NCI-H1105 (cell line): ENCODE measurements around the gene CSAD.
"Not testable (repeated sequence)": the region's sequence is repeated elsewhere in the genome, so short reads cannot be mapped to it uniquely, and the experiment has no call there.

ENCODE experiments used
- DNase-seq: peaks from one replicate; lab custom pipeline; 2025; lab: John Stamatoyannopoulos, UW

Gene CSAD

GRCh38 chr12:53145383-53146260, 35.1 kb downstream of the CSAD start:
- no peak for DNase-seq

- no peak for DNase-seq
These were observed 37.4 kb downstream of the CSAD start for GRCh38 chr12:53143355-53143754.

DNA sequence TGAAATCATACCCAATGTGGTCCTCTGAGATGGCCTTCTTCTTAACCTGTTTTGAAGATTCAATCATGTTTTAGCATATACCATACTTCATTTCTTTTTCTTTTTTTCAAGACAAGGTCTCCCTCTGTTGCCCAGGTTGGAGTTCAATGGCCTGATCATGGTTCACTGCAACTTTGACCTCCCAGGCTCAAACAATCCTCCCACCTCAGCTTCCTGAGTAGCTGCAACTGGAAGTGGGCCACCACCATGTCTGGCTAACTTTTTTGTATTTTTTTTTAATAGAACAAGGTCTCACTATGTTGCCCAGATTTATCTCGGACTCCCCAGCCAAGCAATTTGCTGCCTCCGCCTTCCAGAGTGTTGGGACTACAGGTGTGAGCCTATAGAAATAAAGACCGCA, 47.0 kb downstream of the CSAD start:
- DNase-seq = no peak

GRCh38 chr12:53131844-53132243, 48.9 kb downstream of the CSAD start:
- DNase-seq = no peak

DNA sequence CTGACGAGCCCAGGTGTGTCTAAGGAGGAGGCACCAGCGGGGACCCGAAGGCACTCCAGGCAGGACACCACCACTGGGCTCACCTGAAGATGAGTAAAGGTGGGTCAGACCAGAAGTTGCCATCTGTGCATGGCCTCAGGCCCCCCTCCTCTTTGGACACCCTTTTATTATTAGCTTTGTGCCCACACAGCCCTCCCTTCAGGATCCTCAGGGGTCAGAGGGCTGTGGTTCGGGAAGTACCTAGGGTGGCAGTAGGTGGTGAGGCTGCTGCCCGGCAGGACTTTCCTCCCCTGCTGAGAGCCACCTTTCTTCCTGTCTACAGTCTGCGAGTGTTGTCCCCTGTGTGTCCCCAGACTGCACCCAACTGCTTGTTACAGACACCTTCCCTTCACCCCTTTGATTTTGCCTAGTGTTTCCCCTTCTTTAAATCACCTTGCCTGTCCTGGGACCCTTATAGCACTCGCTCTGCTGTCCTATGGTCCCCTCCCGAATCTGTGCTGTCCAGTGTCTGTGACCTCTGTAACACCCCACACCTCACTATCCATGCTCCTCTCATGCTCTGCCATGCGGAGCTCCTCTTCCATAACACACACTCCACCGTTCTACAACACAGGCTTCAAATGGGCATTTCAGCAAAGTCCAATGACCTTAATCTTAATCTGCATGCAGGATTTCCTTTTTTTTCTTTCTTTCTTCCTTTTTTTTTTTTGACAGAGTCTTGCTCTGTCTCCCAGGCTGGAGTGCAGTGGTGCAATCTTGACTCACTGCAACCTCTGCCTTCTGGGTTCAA, 51.8 kb downstream of the CSAD start:
- DNase-seq = no peak

- no peak for DNase-seq
These were observed 53.6 kb downstream of the CSAD start for GRCh38 chr12:53127169-53127568.

- no peak for DNase-seq
These were observed 56.4 kb downstream of the CSAD start for GRCh38 chr12:53124352-53124723.

- no peak for DNase-seq
These were observed 57.0 kb downstream of the CSAD start for GRCh38 chr12:53123578-53124351.

DNA sequence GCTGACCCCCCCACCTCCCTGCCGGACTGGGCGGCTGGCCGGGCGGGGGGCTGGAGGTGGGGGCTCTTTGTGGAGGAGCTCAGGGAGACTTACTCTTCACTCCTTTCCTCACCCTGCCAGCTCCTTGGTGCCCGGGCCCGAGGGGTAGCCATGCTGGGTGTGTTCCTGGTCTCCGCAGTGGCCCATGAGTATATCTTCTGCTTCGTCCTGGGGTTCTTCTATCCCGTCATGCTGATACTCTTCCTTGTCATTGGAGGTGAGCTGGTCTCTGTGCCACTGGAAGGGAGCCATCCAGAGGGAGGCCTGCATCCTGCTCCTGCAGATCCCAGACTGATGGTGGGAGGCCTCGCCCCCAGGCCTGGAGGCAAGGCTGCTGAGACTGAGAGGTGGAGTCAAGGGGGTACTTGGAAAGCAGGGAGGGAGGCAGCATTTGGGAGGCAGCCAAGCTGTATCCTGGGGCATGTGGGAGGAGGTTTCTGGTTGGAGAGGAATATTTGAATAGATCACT, 57.7 kb downstream of the CSAD start:
- DNase-seq = no peak

DNA sequence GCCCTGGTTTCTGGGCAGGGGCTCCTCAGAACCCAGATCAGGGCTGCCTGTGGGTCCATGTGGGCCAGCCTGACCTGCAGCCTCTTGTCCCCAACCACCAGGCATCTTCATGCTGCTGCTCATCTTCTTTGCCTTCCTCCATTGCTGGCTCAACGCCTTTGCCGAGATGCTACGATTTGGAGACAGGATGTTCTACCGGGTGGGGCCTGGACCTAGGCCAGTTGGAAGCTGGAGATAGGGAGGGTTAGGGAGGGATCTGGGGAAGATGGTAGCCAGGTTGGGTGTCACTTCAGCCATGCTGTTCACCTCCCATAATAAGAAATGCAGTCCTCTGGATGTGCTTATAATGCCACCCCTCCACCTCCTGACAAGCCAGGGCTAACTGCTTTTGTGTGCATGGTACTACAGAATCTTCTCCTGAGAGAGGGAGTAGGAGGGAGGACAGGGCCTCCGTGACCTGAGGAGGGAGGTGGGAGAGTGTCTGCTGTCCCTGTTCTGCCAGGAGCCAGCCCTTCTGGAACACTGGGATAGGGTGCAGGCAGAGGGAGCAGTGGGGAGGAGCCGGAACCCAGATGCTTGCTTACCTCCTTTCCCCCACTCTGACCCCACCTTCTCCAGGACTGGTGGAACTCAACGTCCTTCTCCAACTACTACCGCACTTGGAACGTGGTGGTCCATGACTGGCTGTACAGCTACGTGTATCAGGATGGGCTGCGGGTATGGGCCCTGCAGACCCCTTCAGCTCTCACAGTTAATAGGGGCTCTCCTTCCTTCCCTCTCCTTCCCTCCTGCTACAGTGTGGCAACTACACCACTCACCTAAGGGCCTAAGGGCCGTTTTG, 59.8 kb downstream of the CSAD start:
- DNase-seq = no peak

- no peak for DNase-seq
These were observed 61.9 kb downstream of the CSAD start for GRCh38 chr12:53118751-53119300.

GRCh38 chr12:53115891-53116648, 64.7 kb downstream of the CSAD start:
- DNase-seq = no peak

DNA sequence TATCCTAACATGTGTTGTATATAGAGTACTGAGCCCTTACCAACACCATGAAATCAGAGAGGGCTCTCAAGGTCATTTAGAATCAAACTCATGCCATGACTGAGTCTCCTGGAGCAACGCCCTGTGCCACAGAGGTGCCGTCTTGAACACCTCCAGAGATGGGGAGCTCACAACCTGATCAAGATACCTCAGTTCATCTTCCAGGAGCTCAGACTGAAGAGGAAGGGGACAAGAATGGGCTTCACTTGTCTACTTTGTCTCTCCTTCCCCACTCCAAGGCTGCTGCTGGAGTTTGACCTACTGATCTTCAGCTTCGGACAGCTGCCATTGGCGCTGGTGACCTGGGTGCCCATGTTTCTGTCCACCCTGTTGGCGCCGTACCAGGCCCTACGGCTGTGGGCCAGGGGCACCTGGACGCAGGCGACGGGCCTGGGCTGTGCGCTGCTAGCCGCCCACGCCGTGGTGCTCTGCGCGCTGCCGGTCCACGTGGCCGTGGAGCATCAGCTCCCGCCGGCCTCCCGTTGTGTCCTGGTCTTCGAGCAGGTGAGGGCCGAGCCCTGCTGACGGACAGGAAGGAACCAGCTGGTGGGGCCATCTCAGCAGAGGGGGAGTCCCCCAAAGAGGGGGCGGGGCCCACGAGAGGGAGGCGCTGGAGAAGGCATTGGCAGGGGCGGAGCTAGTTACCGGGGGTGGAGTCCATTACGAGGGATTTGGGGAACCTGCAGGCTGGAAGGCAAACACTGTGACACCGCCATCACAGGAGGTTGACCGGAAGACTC, 65.4 kb downstream of the CSAD start:
- DNase-seq = no peak

DNA sequence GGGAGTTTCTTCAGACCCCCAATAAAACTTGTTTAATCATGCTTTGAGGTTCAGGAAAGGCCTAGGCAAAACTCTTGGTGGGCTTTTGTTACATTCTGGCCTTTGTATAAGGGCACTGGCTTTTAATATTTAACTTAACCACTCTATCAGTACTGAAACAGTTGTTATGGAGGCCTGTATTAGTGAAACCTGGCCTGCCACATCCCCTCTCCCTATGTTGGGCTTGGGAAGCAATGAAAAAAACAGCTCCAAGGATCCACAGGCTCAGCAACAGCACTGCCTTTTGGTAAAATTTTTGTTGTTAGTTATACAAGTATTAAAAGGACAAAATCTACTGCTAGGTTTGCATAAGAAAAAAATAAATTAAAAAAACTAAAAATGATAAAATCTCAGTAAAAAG, 66.8 kb downstream of the CSAD start:
- DNase-seq = no peak

GRCh38 chr12:53113136-53113705, 67.5 kb downstream of the CSAD start:
- DNase-seq = no peak

GRCh38 chr12:53112431-53112830, 68.3 kb downstream of the CSAD start:
- DNase-seq = not testable (repeated sequence)
